A673 (cell line): ENCODE measurements around the gene GPR132. TPM values are rescaled to one million over a fixed set of nuclear protein-coding genes. Genes with fewer than 3 reads are reported as not detected.

Source experiments
- BruUV-seq: library from RNA; stranded (reverse); fragments of 400-500 nt; replicated peaks from 2 replicates; lab custom pipeline; 2021; lab: Mats Ljungman, UMichigan
- CTCF ChIA-PET: fragments of 300-600 bp; sonication (Branson Sonifier 250); formaldehyde crosslinking; loops from one replicate; lab custom pipeline; 2022; ENCODE audit warnings: antibody characterized with exemption; lab: Charles Lee
- POLR2A ChIA-PET: fragments of 300-600 bp; sonication (Branson Sonifier 250); formaldehyde crosslinking; loops from one replicate; lab custom pipeline; 2022; ENCODE audit warnings: antibody characterized with exemption; ENCODE audit not compliant: low non-redundant PET; lab: Charles Lee
- DNase-seq: peaks from one replicate; pipeline ENCODE4 v3.0.0-alpha.2; 2015; ENCODE audit warnings: low spot score
- H3K27ac ChIP-seq: fragments of 200-600 bp; sonication (generic); 2 replicates; pipeline ENCODE4 v1.5.1; 2016; ENCODE audit warnings: mixed run types, low read depth, mild to moderate bottlenecking, mixed read lengths, antibody characterized with exemption, low read length; ENCODE audit not compliant: poor library complexity, severe bottlenecking
- H3K27me3 ChIP-seq: fragments of 200-600 bp; sonication (generic); replicated peaks from 2 replicates; pipeline ENCODE4 v1.6.1; 2017; ENCODE audit warnings: mixed run types, low read depth, mild to moderate bottlenecking, mixed read lengths, antibody characterized with exemption, low read length; ENCODE audit not compliant: insufficient read depth, poor library complexity
- H3K36me3 ChIP-seq: fragments of 200-600 bp; sonication (generic); 2 replicates; pipeline ENCODE4 v1.6.1; 2016; ENCODE audit warnings: mixed run types, mild to moderate bottlenecking, mixed read lengths, antibody characterized with exemption, low read length; ENCODE audit not compliant: insufficient read depth, poor library complexity, severe bottlenecking
- H3K4me1 ChIP-seq: fragments of 200-600 bp; sonication (generic); 2 replicates; pipeline ENCODE4 v1.6.1; 2017; ENCODE audit warnings: mixed run types, mild to moderate bottlenecking, mixed read lengths, antibody characterized with exemption, low read length; ENCODE audit not compliant: insufficient read depth, poor library complexity, severe bottlenecking
- H3K4me3 ChIP-seq: fragments of 200-600 bp; sonication (generic); 2 replicates; pipeline ENCODE4 v1.5.1; 2016; ENCODE audit warnings: low read depth, mixed run types, mild to moderate bottlenecking, mixed read lengths, low read length; ENCODE audit not compliant: poor library complexity, severe bottlenecking
- H3K9me3 ChIP-seq: fragments of 200-600 bp; sonication (generic); 2 replicates; pipeline ENCODE4 v1.6.1; 2016; ENCODE audit warnings: mixed run types, low read depth, mild to moderate bottlenecking, mixed read lengths, antibody characterized with exemption, low read length; ENCODE audit not compliant: poor library complexity, severe bottlenecking
- CTCF ChIP-seq: fragments of 300-800, 200-600 bp; sonication (generic); conservative IDR thresholded peaks from 2 replicates; pipeline ENCODE4 v1.5.1; 2017; ENCODE audit warnings: low read depth, mild to moderate bottlenecking, antibody characterized with exemption, low read length, moderate library complexity, mixed read lengths
- EZH2 ChIP-seq: fragments of 200-600 bp; sonication (generic); IDR thresholded peaks from 2 replicates; pipeline ENCODE4 v1.6.1; 2017; ENCODE audit warnings: borderline replicate concordance, low read depth, mild to moderate bottlenecking, mixed read lengths, antibody characterized with exemption, low read length; ENCODE audit not compliant: poor library complexity, severe bottlenecking
- intact Hi-C: fragments of 100-400 bp; cut with micrococcal nuclease; formaldehyde crosslinking; loops from one replicate; pipeline ENCODE4 v1.10.0; 2022; ENCODE audit not compliant: unreplicated experiment
- total RNA-seq: library from RNA; stranded (reverse); gene quantifications from 2 replicates; pipeline ENCODE4 v1.2.3, GENCODE V29; 2021

Gene GPR132
- total RNA-seq, 1 experiment from 2014 or later: not detected

GRCh38 chr14:105061428-105062047 is 3.7 kb downstream of the GPR132 start:
- no peak for DNase-seq
- Histone ChIP-seq H3K27ac (no peak overlapping the region), H3K4me1 (no peaks in the 10 kb centered on the region), H3K27me3 (no peaks in the 10 kb centered on the region), H3K4me3 (no peak overlapping the region), H3K9me3 (no peaks in the 10 kb centered on the region), H3K36me3 (no peaks in the 10 kb centered on the region)
- BruUV-seq: no TSS peak
- intact Hi-C loops: no loop called here
- ChIA-PET CTCF (no interaction called here), POLR2A (no interaction called here)
- TF ChIP-seq EZH2 (no peak), CTCF (no peak)

GRCh38 chr14:105060751-105061427 is 4.3 kb downstream of the GPR132 start:
- H3K9me3 ChIP-seq: no peaks in the 10 kb centered on the region
- no peaks in the 10 kb centered on the region for H3K27me3 ChIP-seq
- intact Hi-C loops: no loop called here
- no peak overlapping the region for H3K4me3 ChIP-seq
- H3K36me3 ChIP-seq: no peaks in the 10 kb centered on the region
- ChIA-PET CTCF (no interaction called here), POLR2A (no interaction called here)
- DNase-seq: no peak
- no peak overlapping the region for H3K27ac ChIP-seq
- TF ChIP-seq EZH2 (no peak), CTCF (no peak)
- BruUV-seq: no TSS peak
- no peaks in the 10 kb centered on the region for H3K4me1 ChIP-seq

GRCh38 chr14:105059925-105060565 is 5.2 kb downstream of the GPR132 start:
- CTCF ChIA-PET: no interaction called here
- intact Hi-C loops: no loop called here
- POLR2A ChIA-PET: no interaction called here
- no TSS peak for BruUV-seq
- Histone ChIP-seq H3K27me3 (no peaks in the 10 kb centered on the region), H3K9me3 (no peaks in the 10 kb centered on the region), H3K27ac (no peak overlapping the region), H3K4me1 (no peaks in the 10 kb centered on the region), H3K4me3 (no peak overlapping the region), H3K36me3 (no peaks in the 10 kb centered on the region)
- TF ChIP-seq CTCF: no peak
- no peak for TF ChIP-seq EZH2
- no peak for DNase-seq
